GM19438 (cell line): ENCODE results near the gene MDP1.
A peak's percentile ranks its signal among the peaks of the same experiment; 100 is the strongest.

Experiments
- ATAC-seq: cut with Tn5 transposase; IDR thresholded peaks from one replicate; pipeline ENCODE4 v1.9.1; 2021; ENCODE audit warnings: low read depth; ENCODE audit not compliant: unreplicated experiment

The MDP1 gene

DNA sequence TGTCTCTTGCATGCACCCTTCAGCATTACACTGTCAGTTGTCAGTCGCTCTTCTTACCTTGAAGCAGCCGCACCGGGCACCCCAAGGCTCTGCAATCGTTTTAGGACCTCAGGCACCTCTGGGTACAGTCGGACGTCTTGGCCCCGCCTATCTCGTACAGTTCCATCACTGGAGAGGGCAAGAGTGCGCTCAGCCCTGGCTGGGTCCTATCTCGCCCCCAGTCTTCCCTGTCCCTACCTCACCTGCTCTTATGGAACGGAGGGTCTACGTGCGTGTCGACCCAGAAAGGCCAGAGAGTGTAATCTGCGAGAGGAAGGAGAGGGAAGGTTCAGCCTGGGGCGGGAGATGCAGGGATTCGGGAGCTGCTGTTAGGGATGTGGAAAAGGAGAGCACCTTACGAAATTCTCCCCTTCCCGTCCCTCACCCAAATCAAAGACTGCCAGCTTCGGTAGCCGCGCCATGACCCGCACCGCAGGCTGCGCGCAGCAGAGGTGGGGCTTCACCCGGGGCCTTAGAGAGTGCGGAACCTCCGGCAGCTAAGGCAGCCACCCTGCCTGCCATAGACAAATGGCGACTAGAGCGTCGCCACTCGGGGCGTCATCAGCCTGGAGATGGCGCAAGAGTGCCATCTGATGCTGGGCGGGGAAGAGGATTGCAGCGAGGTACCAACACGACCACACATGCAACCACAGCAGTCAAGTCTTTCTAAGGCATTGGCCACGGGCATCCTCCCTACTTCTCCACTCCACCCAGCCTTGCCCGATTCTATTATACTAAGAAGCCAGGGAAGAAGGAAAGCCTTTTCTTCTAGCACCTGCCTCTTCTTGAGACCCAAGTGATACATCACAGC lies at the start of gene MDP1:
TSS of gene MDP1 (minus strand) at position 572 of the 850 bp plus-strand sequence. CDS start at position 461, 111 bp downstream.
- ATAC-seq: peak; percentile 57

DNA sequence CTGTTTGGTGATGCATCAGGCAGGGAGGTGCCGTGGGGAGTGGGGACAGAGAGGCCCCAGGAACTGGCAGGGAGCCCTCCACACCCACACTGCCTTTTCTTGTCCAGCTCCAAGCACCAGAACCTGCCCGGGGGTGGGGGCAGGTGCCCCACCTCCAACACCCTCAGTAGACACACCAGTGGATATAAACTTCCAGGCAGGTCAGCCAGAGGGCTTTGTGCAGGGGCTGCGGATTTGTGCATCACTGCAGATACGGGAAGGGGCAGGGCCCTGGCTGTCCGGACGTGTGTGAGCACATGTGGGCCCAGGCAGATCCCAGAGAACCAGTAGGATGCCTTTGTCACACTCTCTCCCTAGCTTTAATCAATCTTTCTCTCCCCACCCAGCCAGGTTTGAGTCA lies 48.4 kb upstream of the MDP1 start:
- ATAC-seq: no peak

DNA sequence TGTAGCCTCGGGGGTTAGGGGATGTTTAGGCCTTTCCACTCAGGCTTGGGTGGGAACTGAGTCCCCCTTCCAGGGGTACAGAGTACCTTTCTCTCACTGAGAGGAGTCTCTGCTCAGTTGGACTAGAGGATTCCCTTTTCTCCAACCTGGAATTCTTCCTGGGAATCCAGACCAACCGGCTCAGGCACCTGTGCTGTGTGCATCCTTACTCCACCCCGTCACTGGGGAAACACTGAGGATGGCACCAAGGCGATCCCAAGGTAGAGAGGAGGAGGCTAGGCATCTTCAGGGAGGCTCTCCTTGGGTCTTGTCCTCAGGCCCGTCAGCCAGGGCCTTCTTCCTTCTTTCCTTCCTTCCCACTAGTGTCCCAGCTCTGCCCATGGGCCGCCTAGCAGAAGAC lies 48.0 kb upstream of the MDP1 start:
- no peak for ATAC-seq

DNA sequence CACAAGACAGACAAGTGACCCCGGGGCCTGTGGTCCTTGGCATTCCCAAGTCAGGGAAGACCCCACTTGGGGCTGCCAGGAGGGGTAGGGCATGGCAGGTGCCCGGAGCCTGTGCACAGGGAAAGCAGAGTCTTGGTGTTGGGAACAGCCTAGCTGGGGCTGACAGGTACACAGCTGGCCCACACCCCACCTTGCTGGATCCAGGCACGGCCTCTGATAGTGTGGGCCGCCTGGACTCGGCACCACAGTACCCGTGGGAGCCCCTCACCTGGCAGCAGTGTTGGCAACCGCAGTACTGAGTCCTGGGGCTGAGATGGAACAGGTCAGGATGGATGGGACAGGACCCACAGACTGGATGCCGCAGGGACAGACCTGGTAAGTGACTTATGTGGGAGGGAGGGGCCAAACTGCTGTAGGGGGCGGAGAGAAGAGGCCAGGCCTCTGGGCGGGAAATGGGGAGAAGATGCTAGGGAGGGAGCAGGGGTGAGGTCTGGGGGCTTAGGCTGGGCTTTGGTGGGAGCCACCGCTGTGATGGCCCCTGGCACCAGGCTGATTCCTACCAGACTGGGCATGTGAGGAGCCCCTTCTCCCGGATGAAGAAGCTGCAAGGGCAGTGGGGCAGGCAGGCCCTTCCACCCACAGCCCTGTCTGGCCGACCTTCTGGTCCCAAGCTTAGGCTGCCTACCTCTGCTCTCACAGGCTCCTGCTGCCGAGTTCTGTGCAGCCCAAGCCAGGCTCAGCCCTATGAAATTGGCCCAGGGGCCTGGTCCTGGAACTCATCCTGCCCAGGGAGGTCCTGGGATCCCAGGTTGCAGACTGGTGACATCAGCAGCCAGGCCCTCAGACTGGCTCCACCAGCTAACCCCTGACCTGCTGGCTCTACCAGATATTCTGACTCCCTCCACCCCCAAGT lies 47.2 kb upstream of the MDP1 start, which contains the start of gene TGM1:
TSS of gene TGM1 (minus strand) at position 357 of the 913 bp plus-strand sequence. CDS start 825 bp downstream, outside the sequence.
- no peak for ATAC-seq

DNA sequence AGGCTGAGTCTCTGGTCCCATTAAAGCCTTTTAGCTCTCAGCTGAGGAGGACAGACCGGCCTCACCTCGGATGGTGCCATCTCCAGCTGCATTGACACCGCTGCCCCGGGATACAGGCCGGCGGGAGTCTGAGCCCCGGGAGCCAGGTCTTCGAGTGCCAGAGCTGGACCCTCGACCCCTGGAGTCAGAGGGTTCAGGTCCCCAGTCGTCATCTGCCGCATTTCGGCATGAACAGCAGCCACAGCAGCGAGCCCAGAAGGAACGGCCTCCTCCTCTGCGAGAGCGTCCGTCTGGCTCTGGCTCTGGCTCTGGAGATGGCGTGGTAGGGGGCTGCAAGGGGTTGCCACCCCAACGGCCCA lies 46.1 kb upstream of the MDP1 start:
- ATAC-seq: no peak

DNA sequence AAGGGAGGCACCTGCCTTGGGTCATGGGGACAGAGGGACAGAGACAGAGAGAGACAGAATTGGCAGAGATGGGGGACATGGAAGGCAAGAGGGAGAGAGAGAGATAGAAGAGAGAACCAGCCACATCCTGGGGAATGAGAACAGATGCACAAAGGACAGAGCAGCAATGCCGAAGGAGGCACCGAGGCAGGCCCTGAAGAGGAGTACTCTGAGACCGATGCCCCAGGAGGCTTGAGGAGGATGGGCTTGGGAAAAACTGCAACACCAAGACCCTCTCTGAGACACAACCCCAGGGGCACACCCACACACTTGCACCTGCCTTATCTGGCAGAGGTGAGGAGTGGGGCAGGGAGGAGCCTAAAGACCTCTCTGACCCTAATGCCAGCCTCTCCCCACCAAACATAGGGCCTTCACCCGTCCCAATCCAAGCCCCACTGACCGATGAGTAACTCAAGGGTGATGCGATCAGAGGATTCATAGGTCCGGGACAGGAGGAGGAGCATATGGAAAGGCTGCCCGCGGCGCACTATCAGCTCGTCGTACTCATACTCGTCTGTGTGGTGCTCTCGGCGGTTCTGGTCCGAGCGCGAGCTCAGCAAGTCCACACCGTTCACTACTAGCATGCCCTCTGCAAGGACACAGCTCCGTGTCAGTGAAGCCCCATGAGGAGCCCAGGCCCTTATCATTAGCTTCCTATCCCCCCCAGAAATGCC lies 45.5 kb upstream of the MDP1 start:
- no peak for ATAC-seq

DNA sequence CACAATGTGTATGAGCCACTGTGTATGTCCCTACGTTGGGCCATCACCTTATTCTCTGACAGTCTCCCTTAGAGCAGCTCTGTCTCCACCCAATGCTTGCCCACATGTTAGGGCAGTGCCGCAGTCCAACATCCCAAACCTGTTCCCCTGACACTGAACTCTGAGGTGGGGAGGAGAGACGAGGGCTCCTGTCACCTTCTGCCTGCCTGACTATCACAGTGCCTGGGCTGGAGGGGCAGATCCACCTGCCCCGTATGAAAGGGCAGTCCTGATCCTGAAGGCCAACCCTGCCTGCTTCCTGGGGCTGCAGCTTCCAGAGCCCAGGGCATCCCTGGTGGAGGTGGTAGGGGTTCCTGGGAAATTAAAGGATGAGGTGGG lies 44.9 kb upstream of the MDP1 start:
- ATAC-seq: no peak

DNA sequence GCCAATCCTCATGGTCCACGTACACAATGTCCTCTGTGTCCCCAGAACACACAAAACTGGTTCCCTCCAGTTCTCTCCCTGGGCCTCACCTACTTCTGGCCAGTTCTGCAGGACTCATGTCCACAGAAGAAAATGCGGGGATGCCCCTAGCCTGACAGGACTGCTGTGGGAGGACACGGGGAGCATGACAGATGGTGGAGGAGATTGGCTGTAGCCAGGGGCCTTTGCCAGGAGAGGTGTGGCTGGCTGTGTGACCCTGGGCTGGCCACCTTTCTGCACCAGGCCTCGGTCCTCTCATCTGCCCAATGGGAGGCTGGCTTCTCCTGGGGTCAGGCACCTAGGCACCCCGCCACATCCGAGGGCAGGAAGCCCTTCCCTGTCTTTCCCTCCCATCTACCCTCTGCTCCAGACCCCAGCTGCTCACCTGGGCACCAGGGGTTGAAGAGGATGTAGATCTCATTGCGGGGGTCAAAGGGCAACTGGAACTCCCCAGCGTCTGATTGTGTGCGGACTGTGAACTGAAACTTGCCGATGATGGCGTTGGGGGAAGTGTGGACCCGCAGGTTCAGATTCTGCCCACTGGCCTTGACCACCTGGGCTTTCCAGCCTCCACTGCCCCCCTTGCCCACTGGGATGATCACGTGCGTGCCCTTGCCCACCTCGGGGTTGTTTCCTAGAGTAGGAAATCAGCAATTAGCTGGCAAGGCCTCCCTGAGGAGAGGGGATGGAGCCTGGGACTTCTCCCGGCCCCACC lies 44.3 kb upstream of the MDP1 start:
- ATAC-seq: no peak

DNA sequence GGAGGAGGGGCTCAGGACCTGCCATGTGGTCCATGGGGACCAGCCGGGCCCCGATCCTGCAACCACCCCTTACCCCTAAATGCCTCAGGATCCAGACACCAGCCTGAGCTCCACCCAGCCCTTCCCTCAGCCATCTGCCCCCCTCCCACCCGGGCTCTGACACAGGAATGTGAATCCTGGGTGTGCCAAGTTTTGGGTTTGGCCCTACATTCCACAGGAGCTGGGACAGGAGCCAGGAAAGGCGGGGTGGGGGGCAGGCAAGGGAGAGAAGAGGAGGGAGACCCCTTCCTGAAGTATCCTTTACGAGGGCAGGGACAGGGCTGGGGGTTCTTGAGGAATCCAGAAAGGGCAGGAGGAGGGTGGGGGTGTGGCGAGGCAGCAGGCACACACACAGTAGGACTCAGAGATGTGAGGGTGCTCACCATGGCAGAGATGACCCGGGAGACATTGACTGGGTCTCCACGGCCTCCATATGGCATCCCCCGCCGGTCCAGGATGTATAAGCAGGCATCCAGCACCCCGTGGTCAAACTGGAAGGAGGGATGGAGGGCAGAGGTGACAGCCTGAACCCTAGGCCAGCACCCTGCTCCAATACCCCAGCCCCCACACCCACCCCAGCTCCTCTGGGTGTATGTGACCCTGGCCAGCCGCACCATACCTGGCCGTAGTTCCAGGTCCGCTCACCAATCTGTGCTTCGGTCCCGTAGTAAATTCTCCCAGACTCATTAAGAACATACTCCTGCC lies 43.6 kb upstream of the MDP1 start:
- no peak for ATAC-seq

GRCh38 chr14:24258548-24259265 lies 42.8 kb upstream of the MDP1 start:
- ATAC-seq: no peak

DNA sequence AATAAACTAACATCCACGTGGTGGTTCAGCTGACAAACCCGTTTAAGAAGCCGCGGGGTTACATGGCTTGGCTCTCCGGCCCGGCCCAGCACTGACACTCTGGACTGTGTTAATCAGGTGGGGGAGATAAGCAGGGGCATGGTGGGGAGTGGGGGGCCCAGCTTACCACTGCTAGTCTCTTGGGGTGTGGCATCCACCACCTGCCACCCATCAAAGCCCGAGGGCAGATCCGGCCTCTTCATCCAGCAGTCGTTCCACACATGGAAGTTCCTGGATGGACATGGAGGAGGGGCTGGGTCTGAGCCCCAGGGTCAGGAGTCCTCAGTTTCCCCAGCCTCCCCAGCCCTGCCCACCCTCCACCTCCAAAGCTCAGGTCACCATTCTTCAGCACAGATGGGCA lies 42.3 kb upstream of the MDP1 start:
- ATAC-seq: no peak

- ATAC-seq: no peak
Measured at GRCh38 chr14:24256960-24257359, 41.1 kb upstream of the MDP1 start.

GRCh38 chr14:24255931-24256711 lies 40.3 kb upstream of the MDP1 start:
- no peak for ATAC-seq

GRCh38 chr14:24255438-24255837 lies 39.6 kb upstream of the MDP1 start:
- no peak for ATAC-seq

DNA sequence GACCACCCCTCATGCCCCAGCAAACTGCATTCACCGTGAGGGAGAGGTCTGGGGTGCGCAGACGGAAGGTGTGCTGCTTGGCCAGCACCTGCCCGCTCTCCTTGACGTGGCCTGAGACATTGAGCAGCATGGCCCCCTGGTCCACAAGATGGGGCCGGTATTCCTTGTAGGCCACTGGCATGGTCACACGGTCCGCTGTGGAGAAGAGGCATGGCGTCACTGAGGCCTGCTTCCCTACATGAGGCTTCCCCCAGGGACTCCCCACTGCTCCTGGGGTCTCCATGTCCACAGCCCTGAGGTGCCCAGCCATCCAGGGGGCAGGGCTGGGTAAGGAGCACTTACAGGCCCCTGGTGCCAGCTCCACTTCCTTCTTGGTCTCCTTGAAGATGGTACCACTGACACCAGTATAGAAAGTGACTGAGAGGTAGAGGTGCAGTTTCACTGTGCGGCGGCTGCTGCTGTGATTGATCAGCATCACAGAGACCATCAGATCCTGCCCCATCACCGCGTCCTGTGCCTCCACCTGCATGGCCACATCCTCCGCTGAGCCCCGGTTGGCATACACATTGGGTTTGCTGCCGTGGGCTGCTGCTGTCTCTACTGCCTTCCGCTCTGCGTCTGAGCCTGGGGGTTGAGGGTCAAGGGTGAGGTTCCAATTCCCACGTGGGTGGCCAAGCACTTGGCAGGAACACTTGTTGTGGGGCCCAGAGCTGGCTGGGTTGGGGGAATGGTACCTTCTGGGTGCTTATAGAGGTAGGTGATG lies 38.9 kb upstream of the MDP1 start:
- ATAC-seq: no peak

DNA sequence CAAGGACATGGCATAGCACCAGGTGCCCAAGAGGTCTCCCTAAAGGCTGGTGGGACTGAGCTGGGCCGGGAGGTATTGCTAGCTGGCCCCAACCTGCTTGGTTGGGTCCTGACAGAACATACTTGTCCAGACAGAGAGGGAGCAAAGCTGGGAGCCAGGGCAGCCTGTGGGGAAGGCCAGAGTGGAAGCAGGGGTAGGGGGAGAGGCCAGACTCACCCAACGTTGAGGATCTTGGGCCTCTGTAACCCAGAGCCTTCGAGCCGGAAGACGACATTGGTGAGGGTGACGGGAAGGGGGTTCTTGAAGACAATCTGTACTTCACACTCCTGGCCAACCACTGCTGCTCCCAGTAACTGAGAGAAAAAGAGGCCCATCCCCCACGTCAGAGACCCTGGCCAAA lies 38.1 kb upstream of the MDP1 start:
- ATAC-seq: no peak
